CD4-positive, alpha-beta T cell treated with Interleukin-10 for 1 hour (primary cell): ENCODE data around the gene PPM1L.
A peak's percentile ranks its signal among the peaks of the same experiment; 100 is the strongest.
"Not testable (repeated sequence)": the region's sequence is repeated elsewhere in the genome, so short reads cannot be mapped to it uniquely, and the experiment has no call there.

ENCODE experiments used
- DNase-seq: peaks from one replicate; pipeline ENCODE4 v3.0.0-alpha.2; 2020

Gene PPM1L

DNA sequence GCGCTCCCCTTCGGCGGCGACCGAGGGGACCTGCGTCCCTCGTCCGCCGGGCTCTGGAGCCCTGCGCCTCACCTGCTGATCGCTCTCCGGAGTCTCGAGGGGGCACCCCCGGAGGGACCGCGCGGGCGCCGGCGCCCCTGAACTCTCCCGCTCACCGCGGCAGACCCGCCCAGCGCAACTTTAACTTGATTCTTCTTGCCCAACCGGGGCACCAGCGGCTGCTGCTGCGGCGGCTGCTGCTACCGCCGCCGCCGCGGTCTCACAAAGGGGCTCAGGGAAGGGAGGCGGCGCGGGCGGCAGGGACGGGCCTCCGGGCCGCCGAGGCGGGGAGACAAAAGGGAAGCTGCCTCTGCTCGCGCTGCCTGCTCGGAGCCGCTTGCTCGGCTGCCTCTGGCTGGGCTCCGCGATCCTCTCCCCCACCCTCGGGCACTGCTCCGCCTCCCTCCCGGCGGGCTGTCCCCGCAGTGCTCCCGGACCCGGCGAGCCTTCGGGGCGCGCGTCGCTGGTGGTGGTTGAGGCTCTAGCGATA, at the start of gene PPM1L:
Gene PPM1L (plus strand): TSS at position 456 of the 529 bp plus-strand sequence.
- peak; percentile 67 for DNase-seq

DNA sequence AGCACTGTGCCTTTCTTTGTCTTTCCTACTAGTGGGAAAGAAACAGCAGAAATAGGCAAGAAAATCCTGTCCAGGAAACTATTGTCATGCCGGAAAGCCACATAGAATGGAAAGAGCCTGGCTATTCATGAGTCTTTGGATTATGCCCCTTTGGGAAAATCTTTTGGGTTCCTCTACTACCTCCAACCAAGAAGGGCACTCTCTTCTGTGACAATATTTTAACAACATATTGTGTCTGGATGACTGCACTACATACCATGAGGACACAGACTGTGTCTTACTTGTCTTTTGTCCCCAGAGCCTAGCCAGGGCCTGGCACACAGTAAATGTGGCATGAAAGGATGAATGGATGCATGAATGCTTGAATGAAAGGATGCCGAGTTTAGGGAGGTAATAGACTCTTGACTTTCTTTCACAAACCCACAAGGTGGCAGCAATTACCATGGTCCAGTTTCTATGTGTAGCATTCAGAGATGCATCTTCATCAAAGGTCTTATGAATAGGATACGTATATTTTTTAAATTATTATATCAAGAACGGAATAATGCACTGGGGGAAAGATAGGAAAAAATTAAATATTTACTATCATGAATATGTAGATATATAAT, 48.7 kb upstream of the PPM1L start:
- peak; percentile 61 for DNase-seq

DNA sequence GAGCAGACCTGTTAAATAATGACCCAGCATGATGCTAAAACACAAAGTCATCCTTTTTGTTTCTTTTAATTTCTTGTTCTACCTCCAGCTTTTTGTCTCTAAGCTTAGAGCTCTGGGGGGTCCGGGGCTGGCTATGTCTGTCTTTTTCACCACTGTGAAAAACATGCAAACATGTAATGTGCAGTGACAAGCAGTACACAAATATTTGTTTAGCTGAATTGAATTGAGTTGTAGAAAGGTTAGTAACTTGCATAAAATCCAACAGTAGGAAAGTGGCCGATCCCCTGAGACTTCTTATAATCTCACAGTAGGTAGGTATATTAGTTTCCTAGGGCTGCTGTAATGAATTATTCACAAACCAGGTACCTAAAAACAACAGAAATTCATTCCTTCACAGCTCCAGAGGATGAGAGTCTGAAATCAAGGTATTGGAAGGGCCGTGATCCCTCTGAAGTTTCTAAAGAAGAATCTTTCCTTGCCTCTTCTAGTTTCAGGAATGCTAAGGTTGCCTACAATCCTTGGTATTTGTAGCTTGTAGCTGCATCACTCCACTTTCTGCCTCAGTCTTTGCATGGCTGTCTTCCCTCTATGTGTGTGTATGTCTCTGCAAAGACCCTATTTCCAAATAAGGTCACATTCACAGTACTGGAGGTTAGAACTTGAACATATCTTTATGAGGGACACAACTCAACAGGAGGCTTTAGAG, 46.4 kb upstream of the PPM1L start:
- DNase-seq, result no peak

DNA sequence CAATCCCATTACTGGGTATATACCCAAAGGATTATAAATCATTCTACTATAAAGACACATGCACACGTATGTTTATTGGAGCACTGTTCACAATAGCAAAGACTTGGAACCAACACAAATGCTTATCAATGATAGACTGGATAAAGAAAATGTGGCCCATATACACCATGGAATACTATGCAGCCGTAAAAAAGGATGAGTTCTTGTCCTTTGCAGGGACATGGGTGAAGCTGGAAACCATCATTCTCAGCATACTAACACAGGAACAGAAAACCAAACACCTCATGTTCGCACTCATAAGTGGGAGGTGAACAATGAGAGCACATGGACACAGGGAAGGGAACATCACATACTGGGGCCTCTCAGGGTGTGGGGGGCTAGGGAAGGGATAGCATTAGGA, 42.9 kb upstream of the PPM1L start:
- not testable (repeated sequence) for DNase-seq

GRCh38 chr3:160719710-160720109, 36.3 kb upstream of the PPM1L start:
- no peak for DNase-seq

- no peak for DNase-seq
These were observed 35.8 kb upstream of the PPM1L start for GRCh38 chr3:160720123-160720746.

DNA sequence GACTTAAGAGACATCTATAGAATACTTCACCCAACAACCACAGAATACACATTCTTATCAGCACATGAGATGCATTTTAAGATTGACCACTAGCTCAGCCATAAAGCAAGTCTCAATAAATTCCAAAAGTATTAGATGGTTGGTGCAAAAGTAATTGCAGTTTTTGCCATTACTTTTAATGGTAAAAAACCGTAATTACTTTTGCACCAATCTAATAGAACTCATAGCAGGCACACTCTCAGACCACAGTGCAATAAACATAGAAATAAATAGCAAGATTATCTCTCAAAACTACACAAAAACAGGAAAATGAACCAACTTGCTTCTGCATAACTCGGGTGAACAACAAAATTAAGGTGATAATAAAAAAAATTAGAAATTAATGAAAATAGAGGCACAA, 33.7 kb upstream of the PPM1L start:
- no peak for DNase-seq

DNA sequence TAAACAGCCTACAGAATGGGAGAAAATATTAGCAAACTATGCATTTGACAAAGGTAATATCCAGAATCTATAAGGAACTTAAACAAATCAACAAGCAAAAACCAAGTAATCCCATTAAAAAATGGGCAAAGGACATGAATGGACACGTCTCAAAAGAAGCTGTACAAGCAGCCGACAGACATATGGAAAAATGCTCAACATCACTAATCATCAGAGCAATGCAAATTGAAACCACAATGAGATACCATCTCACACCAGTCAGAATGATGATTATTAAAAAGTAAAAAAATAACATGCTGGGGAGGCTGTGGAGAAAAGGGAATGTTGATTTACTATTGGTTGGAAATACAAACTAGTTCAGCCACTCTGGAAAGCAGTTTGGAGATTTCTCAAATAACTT, 30.7 kb upstream of the PPM1L start:
- DNase-seq, result no peak

- no peak for DNase-seq
These were observed 20.2 kb upstream of the PPM1L start for GRCh38 chr3:160735826-160736225.

- no peak for DNase-seq
These were observed 18.0 kb upstream of the PPM1L start for GRCh38 chr3:160738048-160738447.

GRCh38 chr3:160739079-160739478, 17.0 kb upstream of the PPM1L start:
- DNase-seq, result no peak

DNA sequence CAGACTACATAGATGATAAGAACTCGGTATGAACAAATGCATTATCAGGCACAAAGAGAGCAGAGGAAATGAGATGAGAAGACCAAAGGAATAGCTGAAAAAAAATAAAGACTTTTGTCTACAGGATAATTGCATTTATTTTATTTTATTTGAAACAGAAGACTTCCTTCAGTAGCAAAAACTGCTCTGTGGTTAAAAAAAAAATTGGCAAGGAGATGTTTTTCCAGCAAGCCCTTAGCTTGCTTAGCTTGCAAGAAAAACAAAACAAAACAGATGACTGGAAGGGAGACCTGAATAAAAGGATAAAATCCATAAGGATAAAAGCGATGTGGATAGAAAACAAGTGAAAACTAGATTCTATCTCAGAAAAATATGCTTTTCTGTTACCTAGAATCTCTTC, 9.1 kb upstream of the PPM1L start:
- DNase-seq, result no peak

DNA sequence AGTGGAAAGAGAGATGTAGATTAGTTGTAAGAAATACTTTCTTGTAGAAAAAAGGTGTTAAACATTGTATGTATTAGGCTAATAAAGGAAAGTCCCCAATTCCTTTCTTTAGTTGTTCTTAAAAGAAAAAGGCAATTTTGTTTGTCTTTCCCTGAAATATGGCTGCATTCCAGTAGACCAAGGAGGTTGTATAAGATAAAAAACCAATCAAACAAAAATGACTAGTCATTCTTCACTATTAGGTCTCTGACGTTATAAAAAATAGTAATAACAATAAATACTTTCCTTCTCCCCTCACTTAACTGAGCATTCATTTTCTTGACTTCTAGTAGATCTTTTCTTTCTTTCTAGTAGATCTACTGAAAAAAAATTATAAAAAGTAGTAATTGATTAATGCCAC, 8.6 kb upstream of the PPM1L start:
- DNase-seq, result no peak

DNA sequence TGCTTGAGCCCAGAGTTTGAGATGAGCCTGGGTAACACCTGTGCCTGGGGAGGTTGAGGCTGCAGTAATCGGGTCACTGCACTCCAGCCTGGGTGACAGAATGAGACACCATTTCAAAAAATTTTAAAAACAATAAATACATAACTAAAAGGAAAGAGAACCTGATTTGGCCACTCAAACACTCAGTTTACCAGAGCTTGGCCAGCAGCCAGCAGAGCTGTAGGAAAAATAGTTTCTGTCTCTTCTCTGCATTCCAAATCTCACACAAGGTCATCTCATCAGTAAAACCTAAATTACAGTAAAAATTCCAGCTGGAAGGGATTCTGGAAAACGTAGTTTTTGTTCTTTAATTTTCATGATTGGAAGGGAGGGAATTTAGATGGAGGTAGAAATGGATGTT, 7.8 kb upstream of the PPM1L start:
- no peak for DNase-seq

GRCh38 chr3:160748787-160749186, 7.2 kb upstream of the PPM1L start:
- DNase-seq, result no peak

GRCh38 chr3:160753953-160754352, 2.1 kb upstream of the PPM1L start:
- no peak for DNase-seq

- DNase-seq, result peak; percentile 23
These were observed 1.6 kb upstream of the PPM1L start for GRCh38 chr3:160754371-160754854.

- DNase-seq, result peak; percentile 94
These were observed 930 bp upstream of the PPM1L start for GRCh38 chr3:160754855-160755747.

DNA sequence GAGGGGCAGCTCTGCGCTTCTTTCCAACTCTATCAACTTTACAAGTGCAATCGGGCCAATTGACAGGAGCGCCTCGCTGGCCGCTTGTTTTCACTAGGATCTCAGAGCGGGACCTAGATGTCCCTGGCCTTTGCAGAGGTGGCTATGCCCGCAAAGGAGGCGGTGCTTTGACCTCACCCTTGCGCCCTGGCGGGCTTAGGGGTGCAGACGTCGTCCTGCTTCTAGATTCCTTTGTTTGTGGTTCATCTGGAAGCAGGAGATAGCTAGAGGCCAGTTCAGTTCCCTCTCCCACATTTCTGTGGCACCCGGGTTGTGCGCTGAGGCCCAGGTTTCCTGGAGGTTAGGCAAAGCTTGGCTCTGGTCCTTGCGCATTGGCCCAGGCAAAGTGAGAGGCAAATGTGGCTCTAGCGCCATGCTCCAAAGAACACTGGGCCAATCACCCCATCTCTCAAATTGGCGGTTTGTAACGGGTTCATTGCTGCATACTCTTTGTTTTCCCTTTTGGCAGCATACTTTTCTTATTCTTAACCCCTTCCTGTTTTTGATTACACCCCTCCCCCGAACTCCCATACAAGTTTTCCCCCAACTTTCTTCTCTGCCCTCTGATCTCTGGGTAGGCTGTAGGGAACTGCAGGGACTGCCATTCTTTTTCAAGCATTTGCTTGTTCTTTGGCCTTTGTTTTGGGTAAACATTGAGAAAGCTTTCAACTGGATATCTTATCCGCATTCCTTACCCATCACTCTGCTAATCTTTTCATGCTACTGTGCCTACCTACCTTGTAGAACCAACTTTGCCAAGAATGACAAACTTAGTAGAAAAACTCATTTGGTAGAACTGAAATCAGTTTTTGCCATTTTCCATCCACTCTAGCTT, 1.4 kb downstream of the PPM1L start:
- no peak for DNase-seq

DNA sequence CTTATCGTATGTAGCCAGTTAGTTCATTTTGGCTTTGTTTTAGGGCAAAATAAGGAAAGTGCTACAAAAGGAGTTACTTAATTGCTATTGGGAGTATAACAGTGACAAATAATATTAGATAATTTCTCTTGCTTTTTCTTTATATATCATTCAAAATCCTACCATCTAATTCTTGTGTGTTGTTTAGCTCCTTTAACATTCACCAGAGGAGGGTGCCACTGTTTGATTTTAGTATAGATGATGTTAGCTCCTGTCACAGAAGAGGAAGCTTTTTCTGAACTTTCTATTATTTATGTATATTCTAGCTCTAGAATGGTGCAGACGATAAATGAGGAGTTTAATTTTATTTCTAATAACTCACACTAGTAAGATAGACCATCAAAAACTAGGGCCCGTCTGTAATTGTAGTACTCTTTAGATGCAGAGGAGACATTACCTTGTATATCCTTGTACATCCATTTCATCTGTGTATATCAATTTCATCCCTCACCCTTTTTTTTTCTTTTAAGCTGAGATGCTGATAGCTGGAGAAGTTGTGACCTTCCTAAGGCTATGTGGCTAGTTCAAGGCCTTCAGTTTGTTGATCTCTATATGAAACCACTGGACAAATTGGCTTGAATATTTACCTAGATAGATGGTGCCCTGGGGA, 3.0 kb downstream of the PPM1L start:
- no peak for DNase-seq

- DNase-seq, result no peak
These were observed 7.0 kb downstream of the PPM1L start for GRCh38 chr3:160763073-160763472.
